Measurements from ENCODE around the gene EVL.
"Not testable (repeated sequence)": the region's sequence is repeated elsewhere in the genome, so short reads cannot be mapped to it uniquely, and the experiment has no call there.

Gene EVL

GRCh38 chr14:100149851-100150611 is 84.8 kb downstream of the EVL start:
- no peak for DNase-seq

DNA sequence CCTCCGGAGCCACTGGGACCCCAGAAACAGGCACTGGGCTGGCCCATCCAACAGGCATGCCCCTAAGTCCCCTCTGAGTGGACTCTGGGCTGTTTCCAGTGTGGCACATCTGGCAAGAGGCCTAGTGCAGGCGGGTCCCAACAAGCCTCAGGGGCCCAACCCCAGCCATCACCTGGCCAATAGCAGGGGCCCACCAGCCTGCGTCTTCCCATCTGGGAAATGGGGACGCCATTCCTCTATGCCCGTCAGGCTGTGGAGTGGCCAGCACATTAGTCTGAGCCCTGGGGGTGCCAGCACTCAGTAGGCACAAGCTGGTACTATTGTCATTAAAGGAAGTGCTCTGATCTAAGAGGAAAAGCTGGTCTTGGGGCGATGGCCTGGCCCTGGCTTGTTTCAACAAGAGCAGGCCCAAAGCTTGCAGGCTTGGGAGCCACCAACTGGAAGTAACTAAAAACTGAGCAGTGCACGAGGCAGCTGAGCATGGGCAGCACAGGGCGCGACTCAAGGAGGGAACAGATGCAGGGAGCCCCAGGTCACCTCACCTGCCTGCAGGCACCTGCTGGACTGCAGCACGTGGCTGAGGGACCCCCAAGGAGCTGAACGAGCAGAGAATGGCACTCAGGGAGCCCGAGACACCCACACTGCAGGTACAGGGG is 85.8 kb downstream of the EVL start:
- DNase-seq = no peak

DNA sequence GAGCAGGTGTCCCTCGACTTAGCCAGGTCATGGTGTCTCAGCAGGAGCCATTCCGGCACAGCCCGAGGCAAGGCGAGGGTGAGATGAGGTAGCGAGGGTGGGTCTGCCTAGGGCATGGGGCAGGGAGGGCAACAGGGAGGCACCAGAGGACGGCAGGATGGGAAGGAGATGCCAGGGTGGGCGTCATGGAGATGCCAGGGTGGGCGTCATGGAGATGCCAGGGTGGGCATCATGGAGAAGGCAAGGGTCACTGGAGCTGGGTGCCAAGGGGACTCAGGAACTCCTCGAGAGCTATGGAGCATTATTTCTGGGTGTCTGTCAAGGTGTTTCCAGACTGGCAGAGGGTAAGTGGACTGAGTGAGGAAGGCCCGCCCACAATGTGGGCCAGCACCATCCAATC is 86.9 kb downstream of the EVL start:
- no peak for DNase-seq

DNA sequence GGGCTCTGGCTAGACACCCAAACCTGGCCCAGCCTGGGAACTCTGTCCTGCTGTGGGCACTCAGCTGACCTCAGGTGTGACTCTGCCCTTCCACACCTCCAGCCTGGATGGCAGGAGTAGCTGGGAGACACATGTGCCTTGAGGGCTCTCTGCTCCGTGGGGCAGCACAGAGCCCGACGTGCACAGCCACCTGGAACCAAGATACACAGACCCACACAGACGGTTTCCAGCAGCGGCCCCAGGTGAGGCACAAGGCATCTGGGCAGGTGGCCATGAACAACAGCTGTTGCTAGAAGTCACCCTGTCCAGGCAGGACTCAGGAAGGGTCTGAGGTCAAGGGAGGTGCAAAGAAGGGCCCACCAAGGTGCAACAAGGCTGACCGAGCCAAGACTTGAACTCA is 88.3 kb downstream of the EVL start:
- no peak for DNase-seq

DNA sequence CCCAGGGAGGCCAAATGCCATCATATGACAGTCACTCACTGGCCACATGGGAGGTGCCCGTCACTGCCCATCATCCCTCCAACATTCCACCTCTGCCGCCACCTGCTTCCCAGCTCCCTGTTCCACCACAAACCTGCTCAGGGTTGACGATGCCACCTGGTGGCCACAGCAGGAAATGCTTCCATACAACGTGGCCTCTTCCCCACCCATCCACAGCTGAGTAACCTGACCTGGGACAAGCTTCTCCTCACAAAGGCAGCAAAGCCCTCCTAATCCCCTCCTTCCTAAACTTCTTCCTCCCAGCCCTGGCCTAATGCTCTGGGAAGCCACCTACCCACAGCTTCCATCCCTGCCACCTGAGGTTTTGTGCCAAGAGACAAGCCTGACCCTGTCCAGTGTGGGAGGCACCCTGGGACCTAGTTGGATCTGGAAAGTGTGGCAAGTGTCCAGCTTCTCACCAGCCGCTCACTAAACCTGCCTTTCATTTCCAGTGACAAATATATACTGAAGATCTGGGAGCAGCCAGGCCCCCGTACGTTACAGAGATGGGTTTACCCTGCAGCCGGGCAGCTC is 89.9 kb downstream of the EVL start:
- DNase-seq = no peak

- no peak for DNase-seq
Observed at GRCh38 chr14:100155756-100156616, 90.8 kb downstream of the EVL start.

GRCh38 chr14:100156776-100157175 is 91.6 kb downstream of the EVL start:
- no peak for DNase-seq

- not testable (repeated sequence) for DNase-seq
Observed at GRCh38 chr14:100157548-100158232, 92.5 kb downstream of the EVL start.

DNA sequence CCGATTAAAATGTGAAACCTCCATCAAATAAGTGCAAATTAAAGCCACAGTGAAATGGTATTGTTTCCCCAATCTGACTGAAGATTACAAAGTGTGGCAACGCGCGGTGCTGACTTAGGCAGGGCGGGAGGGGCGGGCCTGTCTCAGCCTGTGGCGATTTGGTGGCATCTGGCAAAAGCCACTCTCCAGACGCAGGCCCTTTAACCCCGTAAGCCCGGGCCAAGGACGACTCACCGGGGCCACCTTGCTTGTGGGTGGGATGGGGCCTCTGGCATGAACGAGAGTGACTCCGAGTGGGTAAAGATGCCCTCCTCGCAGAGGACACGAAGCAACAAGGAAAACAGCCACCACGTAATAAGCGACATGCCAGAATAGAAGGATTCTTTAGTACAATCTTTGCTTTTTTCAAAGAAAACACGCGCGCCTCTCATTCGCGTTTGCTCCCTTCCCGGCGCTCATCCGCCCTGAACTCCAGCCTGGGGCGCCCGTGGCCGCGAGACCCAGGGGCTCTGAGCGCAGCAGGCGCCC is 93.4 kb downstream of the EVL start:
- no peak for DNase-seq

DNA sequence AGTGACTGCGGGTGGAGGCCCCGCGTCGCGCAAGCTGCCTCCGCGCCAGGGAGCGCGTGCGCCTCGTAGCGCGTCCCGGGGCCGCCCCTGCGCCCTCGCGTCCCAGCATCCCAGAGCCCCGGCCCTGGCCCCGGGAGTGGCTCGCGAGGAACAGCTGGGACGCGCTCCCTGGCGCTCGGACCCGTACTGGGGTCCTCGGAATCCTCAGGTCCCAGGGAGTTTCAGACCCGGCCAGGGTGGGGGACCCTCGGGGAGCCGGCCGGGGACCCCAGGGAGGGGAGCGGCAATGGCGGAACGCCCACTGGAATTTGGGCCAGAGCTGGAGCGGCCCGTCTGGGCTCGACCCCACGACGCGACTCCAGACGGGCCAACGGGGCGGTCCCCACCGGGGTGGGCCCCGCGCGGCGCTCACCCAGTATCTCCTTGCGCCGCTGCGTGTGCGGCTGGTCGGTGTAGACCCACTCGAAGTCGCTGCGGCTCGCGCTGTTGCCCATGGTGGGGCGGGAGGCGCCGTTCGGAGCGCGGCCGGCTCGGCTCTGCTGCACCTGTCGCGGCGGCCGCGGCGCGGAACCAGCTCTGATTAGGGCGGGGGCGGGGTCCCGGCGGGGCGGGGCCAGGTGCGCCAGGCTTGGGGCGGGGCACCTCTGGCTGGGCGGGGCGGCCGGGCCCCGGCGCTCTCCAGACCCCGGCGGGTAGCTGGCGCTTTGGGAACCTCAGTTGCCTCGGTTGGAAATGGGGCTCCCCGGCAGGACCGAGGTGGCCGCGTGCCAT is 94.1 kb downstream of the EVL start, which contains the start of gene DEGS2:
TSS of gene DEGS2 (minus strand) at position 552 of the 771 bp plus-strand sequence. CDS start at position 494, 58 bp downstream.
- DNase-seq = no peak

DNA sequence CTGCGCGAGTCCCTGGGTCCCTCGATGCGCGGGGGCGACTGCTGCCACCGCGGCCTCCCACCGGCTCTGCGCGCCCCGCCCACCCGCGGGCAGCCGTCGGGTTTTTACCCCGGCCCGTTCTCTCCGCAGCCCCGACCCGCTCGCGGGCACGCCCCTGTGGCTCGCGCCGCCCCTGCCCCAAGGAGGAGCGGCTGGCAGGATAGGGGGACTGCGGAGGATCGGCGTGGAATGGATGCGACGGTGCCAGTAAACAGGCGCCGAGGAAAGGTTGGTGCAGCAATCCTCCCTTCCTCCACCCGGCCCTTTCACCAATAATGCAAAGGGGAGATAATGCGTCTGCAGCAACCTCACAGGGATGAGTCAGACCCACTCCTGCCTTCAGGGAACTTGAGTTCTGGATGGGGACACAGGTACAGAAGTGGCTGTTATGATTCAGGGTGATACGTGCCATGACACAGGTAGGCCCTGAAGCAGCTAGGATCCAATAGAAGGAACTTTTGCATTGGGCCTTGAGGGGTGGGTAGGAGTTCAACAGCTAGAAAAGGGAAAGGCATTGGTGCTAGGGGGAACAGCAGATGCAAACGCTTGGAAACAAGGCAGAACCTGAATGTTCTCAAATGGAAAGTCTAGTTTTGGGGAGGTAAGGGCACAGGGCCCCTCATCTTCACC is 94.8 kb downstream of the EVL start:
- DNase-seq = no peak

DNA sequence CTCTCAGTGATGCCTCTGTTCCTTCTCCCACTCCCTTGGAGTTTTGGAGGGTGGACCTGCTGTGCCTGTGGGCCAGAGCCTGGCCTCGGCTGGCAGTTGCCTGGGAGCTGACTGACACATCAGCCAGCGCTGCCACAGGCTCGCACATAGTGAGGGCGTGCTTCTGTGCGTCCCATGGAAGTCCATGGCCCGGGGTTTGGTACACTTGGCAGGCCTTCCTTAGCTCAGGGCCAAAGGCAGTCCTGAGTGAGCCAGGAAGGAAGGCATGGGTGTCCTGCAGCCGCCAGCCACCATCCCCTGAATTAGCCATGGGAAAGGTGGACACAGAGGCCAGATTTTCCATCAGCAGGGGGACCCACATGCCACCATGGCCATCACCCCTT is 95.3 kb downstream of the EVL start:
- no peak for DNase-seq

DNA sequence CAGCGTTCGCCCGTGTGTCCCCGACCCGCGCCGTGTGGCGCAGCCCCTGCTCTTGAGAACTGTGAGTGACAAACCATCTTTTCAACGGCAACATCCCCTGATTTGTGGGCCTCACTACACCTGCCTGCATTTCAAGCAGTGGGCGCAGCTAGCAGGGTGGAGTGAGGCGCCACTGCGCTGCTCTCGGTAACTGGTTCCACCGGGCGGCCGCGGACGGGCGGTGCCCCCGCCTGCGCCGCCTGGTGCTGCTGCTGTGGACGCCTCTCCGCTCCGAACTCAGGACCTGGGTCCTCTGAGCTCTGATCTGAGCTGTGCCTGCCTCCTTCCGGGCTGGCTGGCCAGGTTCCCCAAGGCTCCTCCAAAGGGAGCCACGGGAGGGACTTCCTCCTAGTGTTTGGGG is 100.2 kb downstream of the EVL start:
- DNase-seq = no peak

DNA sequence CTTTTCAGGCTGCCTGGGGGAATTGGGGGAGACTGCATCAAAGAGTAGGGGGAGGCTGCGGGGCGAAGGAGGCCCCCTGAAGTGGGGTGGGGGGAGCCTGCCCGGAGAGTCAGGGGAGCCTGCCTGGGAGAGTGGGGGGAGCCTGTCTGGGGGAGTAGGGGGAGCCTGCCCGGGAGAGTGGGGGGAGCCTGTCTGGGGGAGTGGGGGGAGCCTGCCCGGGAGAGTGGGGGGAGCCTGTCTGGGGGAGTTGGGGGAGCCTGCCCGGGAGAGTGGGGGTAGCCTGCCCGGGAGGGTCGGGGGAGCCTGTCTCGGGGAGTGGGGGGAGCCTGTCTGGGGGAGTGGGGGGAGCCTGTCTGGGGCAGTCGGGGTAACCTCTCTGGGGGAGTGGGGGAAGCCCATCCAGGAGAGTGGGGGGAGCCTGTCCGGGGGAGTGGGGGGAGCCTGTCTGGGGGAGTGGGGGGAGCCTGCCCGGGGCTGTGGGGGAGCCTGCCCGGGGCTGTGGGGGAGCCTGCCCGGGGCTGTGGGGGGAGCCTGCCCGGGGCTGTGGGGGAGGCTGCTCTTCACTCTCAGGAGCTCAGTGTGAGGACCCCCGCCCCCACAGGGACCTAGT is 100.7 kb downstream of the EVL start:
- DNase-seq = no peak

DNA sequence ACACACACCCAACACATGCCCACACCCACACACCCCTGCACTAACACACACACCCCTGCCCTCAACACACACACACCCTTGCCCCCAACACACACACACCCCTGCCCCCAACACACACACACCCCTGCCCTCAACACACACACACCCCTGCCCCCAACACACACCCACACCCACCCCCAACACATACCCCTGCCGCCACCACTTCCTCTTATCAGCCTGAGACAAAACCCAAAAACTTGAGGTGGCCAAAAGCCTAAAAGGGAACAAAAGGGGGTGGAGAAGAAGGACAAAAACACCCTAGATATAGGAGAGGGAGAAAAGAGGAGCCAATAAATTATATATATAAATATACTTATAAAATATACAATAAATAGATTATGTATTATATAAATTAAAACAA is 103.3 kb downstream of the EVL start:
- DNase-seq = no peak

GRCh38 chr14:100170880-100171279 is 105.7 kb downstream of the EVL start:
- no peak for DNase-seq

DNA sequence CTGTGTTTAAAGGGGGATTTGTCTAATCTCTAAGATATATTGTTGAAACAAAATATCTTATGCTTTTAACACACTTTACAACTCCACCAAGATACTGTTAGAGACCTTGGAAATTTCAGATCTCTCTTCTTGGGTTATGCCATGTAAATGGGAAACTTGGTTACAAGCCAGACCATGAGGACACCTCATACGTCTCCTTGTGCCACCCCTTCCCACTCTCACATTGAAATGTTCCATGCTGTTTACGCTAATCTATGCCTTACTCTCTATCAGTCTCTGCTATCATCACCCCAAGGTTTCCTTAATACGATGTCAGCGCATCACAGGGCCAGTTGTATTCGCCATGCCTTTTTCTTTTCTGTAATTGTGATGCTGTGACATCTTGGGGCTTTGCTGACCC is 107.6 kb downstream of the EVL start:
- no peak for DNase-seq

DNA sequence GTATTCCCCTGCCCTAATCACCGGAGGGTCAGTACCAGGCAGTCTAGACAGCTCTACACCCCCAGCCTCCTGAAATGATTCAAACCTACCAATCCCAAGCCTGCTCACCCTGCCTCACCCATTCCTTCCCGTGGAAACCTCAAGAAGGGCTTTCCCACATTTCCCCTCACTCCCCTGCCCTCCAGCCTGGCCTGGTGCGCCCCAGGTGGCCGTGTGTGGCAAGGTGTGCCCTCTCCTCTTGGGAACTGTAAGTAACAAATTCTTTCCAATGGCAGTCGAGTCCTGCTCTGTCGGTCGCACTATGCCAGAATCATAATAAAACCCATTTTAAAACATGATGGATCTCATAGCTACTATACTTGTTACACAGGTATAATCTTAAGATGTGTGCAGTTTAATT is 108.1 kb downstream of the EVL start:
- no peak for DNase-seq

- no peak for DNase-seq
Observed at GRCh38 chr14:100176811-100177327, 111.6 kb downstream of the EVL start.

DNA sequence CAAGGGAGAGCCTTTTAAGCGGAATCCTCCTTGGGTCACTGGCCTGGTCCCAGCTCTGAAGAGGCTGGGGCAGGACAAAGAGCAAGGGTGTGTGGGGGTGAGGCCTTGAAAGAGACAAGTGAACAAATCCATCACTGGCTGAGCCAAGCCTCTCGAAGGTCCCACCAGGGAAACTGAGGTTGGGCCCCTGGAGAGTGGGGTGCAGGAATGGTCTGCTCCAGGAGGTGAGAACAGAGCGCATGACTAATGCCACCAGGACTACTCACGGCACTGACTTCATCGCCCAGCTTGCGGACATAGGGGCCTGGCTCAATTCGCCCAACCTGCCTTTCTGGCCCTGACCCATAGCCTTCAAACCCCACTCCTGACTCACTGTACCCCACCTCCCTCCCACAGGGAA is 113.5 kb downstream of the EVL start:
- DNase-seq = no peak
